MV-4-11 (cell line): ENCODE measurements around the gene GPRIN3.
"Not testable (repeated sequence)": the region's sequence is repeated elsewhere in the genome, so short reads cannot be mapped to it uniquely, and the experiment has no call there.

ENCODE experiments used
- DNase-seq: peaks from one replicate; lab custom pipeline; 2025; lab: John Stamatoyannopoulos, UW

The GPRIN3 gene

GRCh38 chr4:89214308-89214707 is 93.3 kb downstream of the GPRIN3 start:
- peak; percentile 12 for DNase-seq

GRCh38 chr4:89213382-89213701 is 94.3 kb downstream of the GPRIN3 start:
- no peak for DNase-seq

- DNase-seq = no peak
These were observed 94.8 kb downstream of the GPRIN3 start for GRCh38 chr4:89212666-89213381.

- no peak for DNase-seq
These were observed 103.0 kb downstream of the GPRIN3 start for GRCh38 chr4:89204624-89205023.

DNA sequence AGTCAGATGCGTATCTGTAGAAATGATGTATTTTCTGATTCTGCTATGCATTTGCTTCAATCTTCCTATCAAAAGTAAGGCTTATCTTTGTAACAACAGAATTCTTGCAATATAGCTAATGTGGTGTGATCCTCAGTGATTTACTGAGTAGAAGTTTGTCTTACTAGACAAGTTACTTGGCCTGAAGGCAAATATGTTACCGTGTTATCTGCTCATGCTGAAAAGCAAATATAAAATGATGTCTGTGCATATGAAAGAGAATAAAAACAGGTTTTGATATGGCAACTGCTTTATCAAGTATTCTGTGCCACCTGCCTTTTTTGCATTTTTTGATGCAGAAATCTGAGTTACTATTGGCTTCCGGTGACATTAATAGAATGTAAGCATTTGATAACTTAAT is 103.7 kb downstream of the GPRIN3 start:
- DNase-seq = no peak

- DNase-seq = not testable (repeated sequence)
These were observed 108.2 kb downstream of the GPRIN3 start for GRCh38 chr4:89199394-89199793.

- DNase-seq = no peak
These were observed 109.7 kb downstream of the GPRIN3 start for GRCh38 chr4:89197920-89198319.

- DNase-seq = no peak
These were observed 110.9 kb downstream of the GPRIN3 start for GRCh38 chr4:89196745-89197144.

DNA sequence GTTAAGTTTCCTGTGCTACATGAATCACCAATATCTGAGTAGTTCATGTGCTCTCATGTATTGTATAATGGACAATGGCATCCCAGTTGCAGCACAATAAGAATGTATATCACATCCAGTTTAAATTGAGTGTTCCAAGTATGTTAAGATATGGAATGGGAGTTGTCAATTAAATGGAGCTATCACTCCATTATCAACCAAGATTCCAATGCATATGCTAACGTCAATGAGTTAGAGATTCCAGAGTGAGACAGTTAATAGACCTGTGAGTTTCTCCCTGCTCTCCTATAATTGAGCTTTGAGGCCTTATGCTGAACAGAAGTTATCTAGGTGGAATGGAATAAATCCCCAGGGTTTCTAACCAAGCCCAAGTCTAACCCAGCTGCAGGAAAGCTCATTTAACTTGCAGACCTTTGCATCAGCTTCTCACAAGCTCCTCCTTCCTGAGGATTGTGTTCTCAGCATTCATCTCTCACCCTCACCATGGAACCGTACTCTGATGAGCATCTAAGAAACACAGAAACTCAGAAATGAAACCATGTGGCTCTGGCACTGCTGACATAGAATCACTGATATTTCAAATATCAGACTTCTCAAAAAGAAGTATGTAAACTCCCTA is 111.4 kb downstream of the GPRIN3 start:
- no peak for DNase-seq

- no peak for DNase-seq
These were observed 113.8 kb downstream of the GPRIN3 start for GRCh38 chr4:89193843-89194242.
